ENCODE results near the gene PAX9. TPM values are rescaled to one million over a fixed set of nuclear protein-coding genes. Genes with fewer than 3 reads are reported as not detected.

PAX9 gene
- total RNA-seq = 4.6 and 16.8 TPM in 2 replicates

DNA sequence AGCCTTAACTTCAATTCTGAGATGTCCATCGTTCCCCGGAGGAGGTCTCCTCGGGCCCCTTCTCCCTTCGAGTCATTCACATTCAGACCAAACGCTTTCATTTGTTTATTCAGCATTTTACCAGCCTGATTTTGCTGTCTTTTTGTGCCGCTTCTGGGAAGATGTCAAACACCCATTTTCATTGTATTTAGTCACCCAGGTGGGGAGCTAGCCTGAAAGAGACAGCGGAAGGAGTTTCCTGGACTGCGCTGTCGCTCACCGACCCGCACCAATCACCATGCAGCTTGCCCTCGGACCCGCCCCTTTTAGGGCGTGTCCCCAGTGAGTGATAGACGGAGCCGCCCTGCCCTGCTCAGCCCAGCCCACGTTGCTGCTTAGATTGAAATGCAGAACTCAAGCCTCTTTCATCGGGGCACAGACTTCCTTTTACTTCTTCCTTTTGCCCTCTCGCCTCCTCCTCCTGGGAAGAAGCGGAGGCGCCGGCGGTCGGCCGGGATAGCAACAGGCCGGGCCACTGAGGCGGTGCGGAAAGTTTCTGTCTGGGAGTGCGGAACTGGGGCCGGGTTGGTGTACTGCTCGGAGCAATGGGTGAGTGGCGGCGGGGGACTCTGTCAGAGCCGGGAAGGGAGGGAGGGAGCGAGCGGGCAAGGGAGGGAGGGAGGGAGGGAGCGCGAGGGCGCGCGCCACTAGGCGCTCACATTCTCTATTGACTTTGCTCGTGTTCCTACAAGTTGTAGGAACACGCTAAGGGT lies at the start of gene PAX9:
PAX9 (plus strand) TSS at position 355 of the 752 bp plus-strand sequence; CDS start at position 585, 230 bp downstream.

Other genes starting within 250 kb of the PAX9 start
- gene NKX2-1, start 141.6 kb upstream of the PAX9 start, total RNA-seq = 0.48 and 7.0 TPM in 2 replicates
- gene NKX2-8, start 79.2 kb upstream of the PAX9 start, total RNA-seq = 0.21 TPM in 1 of 2 replicates, not detected in the other

Data from tracheal epithelial cell (primary cell).